Activated T-helper 1 cell treated with anti-CD3 and anti-CD28 coated beads, Interleukin-12 subunit alpha, Interleukin-12 subunit beta, Interleukin-2, Interleukin-4 antibody, amounts not matched to agents 30 ng/mL and 10 ng/mL and 1 ng/mL, durations not matched to agents 14 hours and 24 hours and 36 hours (primary cell): ENCODE results near the gene TM9SF4. TPM values are rescaled to one million over a fixed set of nuclear protein-coding genes. Genes with fewer than 3 reads are reported as not detected.

Experiments used
- DNase-seq: peaks from one replicate; pipeline ENCODE4 v3.0.0; 2021; ENCODE audit warnings: low spot score
- H3K27ac Mint-ChIP-seq: one replicate; pipeline ENCODE4 v1.8.0; 2021; ENCODE audit warnings: mild to moderate bottlenecking, mixed read lengths
- H3K27me3 Mint-ChIP-seq: one replicate; pipeline ENCODE4 v1.8.0; 2022; ENCODE audit warnings: mild to moderate bottlenecking, moderate library complexity, mixed read lengths; ENCODE audit not compliant: insufficient read depth
- H3K36me3 Mint-ChIP-seq: one replicate; pipeline ENCODE4 v1.8.0; 2021; ENCODE audit warnings: low read depth, mixed read lengths
- H3K4me1 Mint-ChIP-seq: one replicate; pipeline ENCODE4 v1.8.0; 2021; ENCODE audit warnings: low read depth, mixed read lengths
- H3K4me3 Mint-ChIP-seq: one replicate; pipeline ENCODE4 v1.8.0; 2021; ENCODE audit warnings: mild to moderate bottlenecking, moderate library complexity, mixed read lengths
- H3K9me3 Mint-ChIP-seq: one replicate; pipeline ENCODE4 v1.8.0; 2021; ENCODE audit warnings: mixed read lengths
- intact Hi-C: fragments of 100-400 bp; cut with micrococcal nuclease; formaldehyde crosslinking; loops from one replicate; pipeline ENCODE4 v1.15.1; 2024
- total RNA-seq: library from RNA; stranded (reverse); gene quantifications from 2 replicates; pipeline ENCODE4 v1.2.3, GENCODE V29; 2022

Gene TM9SF4
- total RNA-seq, 1 donor from 2014 or later, result 49.5 TPM

DNA sequence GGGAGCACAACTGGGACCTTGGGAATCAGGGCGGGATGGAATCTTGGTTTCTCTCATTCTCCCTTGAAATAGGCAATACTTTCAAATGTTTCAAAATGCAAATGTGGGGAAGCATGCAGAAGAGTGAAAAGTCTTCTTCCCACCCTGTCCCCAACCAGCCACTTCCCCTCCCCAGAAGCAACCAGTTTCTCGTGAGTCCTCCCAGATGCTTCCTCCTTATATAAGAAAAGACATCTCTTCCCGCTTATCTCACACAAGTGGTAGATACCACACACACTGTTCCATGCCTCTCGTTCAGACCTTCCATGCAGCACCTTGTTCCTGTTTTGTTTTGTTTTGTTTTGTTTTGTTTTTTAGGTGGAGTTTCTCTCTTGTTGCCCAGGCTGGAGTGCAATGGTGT, 32.3 kb upstream of the TM9SF4 start:
- Mint-ChIP-seq H3K36me3 (no peaks in the 10 kb centered on the region), H3K9me3 (no peaks in the 10 kb centered on the region), H3K27me3 (peaks cover 2% of the 10 kb centered on the region), H3K27ac (no peak overlapping the region), H3K4me1 (no peaks in the 10 kb centered on the region), H3K4me3 (no peak overlapping the region)
- intact Hi-C loops, result no loop called here
- no peak for DNase-seq

GRCh38 chr20:32078322-32078721, 31.2 kb upstream of the TM9SF4 start:
- intact Hi-C loops, result no loop called here
- Mint-ChIP-seq H3K27ac (no peak overlapping the region), H3K36me3 (no peaks in the 10 kb centered on the region), H3K27me3 (peaks cover 2% of the 10 kb centered on the region), H3K4me3 (no peak overlapping the region), H3K4me1 (no peaks in the 10 kb centered on the region), H3K9me3 (no peaks in the 10 kb centered on the region)
- DNase-seq, result no peak

- no peak overlapping the region for H3K4me3 Mint-ChIP-seq
- H3K4me1 Mint-ChIP-seq, result no peaks in the 10 kb centered on the region
- H3K36me3 Mint-ChIP-seq, result no peaks in the 10 kb centered on the region
Measured at GRCh38 chr20:32078791-32079190, 30.7 kb upstream of the TM9SF4 start.

GRCh38 chr20:32079655-32080109, 29.8 kb upstream of the TM9SF4 start:
- Mint-ChIP-seq H3K9me3 (no peaks in the 10 kb centered on the region), H3K27me3 (peaks cover 2% of the 10 kb centered on the region)

More at GRCh38 chr20:32078791-32079190, 30.7 kb upstream of the TM9SF4 start:
- intact Hi-C loops, result no loop called here
- no peak for DNase-seq
- Mint-ChIP-seq H3K27ac (no peak overlapping the region), H3K9me3 (no peaks in the 10 kb centered on the region), H3K27me3 (peaks cover 2% of the 10 kb centered on the region)

DNA sequence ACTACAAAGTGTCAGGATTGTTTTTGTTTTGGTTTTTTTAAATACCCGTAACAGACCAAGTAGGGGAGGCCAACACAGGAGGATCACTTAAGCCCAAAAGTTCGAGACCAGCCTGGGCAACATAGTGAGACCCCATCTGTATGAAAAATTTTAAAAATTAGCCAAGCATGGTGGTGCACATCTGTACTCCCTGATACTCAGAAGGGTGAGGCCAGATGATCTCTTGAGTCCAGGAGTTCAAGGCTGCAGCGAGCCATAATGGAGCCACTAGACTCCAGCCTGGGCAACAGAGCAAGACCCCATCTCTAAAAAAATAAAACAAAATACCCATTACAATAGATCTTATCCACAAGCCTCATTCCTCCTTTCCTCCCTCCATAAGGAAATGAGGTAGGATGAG, 28.7 kb upstream of the TM9SF4 start:
- Mint-ChIP-seq H3K4me3 (no peak overlapping the region), H3K9me3 (no peaks in the 10 kb centered on the region), H3K27ac (no peak overlapping the region), H3K27me3 (peaks cover 6% of the 10 kb centered on the region), H3K4me1 (no peaks in the 10 kb centered on the region), H3K36me3 (no peaks in the 10 kb centered on the region)
- intact Hi-C loops, result no loop called here
- DNase-seq, result no peak

More at GRCh38 chr20:32079655-32080109, 29.8 kb upstream of the TM9SF4 start:
- intact Hi-C loops, result no loop called here
- H3K36me3 Mint-ChIP-seq, result no peaks in the 10 kb centered on the region
- H3K27ac Mint-ChIP-seq, result no peak overlapping the region
- DNase-seq, result no peak
- H3K4me1 Mint-ChIP-seq, result no peaks in the 10 kb centered on the region
- H3K4me3 Mint-ChIP-seq, result no peak overlapping the region

DNA sequence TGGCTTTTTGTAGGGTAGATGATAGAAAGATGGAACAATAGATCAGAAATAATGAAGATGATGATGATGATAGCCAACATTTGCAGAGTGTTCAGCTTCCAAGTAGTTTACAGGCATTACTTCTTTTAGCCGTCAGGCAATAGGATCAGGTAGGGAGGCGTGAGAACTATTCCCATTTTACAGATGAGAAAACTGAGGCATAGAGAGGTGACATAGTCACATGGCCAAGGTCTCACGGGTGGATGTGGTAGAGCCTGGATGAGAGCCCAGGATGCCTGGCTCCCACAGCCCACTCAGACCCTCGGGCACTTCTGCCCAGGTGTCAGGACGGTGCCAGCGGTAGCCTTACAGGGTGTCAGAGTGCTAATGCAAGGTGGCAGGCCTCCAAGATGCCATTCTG, 26.0 kb upstream of the TM9SF4 start:
- H3K4me3 Mint-ChIP-seq, result no peak overlapping the region
- H3K27me3 Mint-ChIP-seq, result peaks cover 8% of the 10 kb centered on the region
- intact Hi-C loops, result no loop called here
- no peaks in the 10 kb centered on the region for H3K36me3 Mint-ChIP-seq
- no peak overlapping the region for H3K27ac Mint-ChIP-seq
- no peak for DNase-seq
- no peaks in the 10 kb centered on the region for H3K9me3 Mint-ChIP-seq
- H3K4me1 Mint-ChIP-seq, result peaks cover 4% of the 10 kb centered on the region

DNA sequence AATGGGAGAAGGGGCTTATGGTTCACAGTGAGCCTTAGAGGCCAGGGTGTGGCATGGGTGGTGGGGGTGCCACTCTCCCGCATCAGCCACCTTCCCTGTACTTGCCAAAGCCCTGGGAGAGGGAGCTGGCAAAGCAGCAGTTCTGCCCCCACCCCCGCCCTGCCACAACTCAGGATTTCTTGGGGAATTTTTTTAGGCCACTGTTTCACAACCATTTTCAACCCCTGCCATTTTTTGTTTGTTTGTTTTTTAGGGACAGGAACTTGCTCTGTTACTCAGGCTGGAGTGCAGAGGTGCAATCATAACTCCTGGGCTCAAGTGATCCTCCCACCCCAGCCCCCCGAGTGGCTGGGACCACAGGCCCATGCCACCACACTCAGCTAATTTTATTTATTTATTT, 22.4 kb upstream of the TM9SF4 start:
- H3K4me3 Mint-ChIP-seq, result no peak overlapping the region
- H3K4me1 Mint-ChIP-seq, result peaks cover 4% of the 10 kb centered on the region
- no peaks in the 10 kb centered on the region for H3K36me3 Mint-ChIP-seq
- no peak for DNase-seq
- peaks cover 8% of the 10 kb centered on the region for H3K27me3 Mint-ChIP-seq
- intact Hi-C loops, result no loop called here
- H3K9me3 Mint-ChIP-seq, result no peaks in the 10 kb centered on the region
- no peak overlapping the region for H3K27ac Mint-ChIP-seq

GRCh38 chr20:32088759-32089158, 20.8 kb upstream of the TM9SF4 start:
- Mint-ChIP-seq H3K9me3 (no peaks in the 10 kb centered on the region), H3K27me3 (peaks cover 15% of the 10 kb centered on the region)
- intact Hi-C loops, result no loop called here

GRCh38 chr20:32089637-32090362, 19.7 kb upstream of the TM9SF4 start:
- no peak overlapping the region for H3K27ac Mint-ChIP-seq
- no peaks in the 10 kb centered on the region for H3K9me3 Mint-ChIP-seq
- H3K27me3 Mint-ChIP-seq, result peaks cover 21% of the 10 kb centered on the region
- intact Hi-C loops, result no loop called here
- no peak overlapping the region for H3K4me3 Mint-ChIP-seq
- no peaks in the 10 kb centered on the region for H3K36me3 Mint-ChIP-seq
- DNase-seq, result no peak
- peaks cover 4% of the 10 kb centered on the region for H3K4me1 Mint-ChIP-seq

More at GRCh38 chr20:32088759-32089158, 20.8 kb upstream of the TM9SF4 start:
- Mint-ChIP-seq H3K4me3 (no peak overlapping the region), H3K4me1 (peaks cover 4% of the 10 kb centered on the region), H3K36me3 (no peaks in the 10 kb centered on the region), H3K27ac (no peak overlapping the region)
- DNase-seq, result no peak

DNA sequence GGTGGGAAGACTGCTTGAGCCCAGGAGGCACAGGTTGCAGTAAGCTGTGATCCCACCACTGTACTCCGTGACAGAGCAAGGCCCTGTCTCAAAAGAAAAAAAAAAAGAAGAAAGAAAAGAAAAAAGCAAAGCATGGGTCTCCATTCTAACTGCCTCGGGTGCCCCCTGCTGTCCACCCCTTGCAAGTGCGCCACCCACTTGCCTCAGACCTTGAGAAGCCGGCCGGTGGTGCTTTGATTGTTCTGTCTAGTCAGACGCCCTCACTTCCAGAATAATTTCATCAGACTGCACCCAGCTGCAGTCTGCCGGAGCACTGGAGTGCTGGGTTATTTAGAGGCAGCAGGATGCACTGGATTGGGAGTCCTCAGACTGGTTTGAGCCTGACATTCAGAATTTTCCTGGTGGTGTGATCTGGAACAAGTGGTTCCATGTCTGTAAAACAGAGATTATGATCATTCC, 17.6 kb upstream of the TM9SF4 start:
- peak; percentile 57 for DNase-seq
- intact Hi-C loops, result loop anchor here (1.0 kb wide), 3 partner anchors 61 to 270 kb away; no protein-coding TSS in a partner anchor
- Mint-ChIP-seq H3K27me3 (peaks cover 22% of the 10 kb centered on the region), H3K9me3 (no peaks in the 10 kb centered on the region), H3K4me3 (no peak overlapping the region), H3K36me3 (no peaks in the 10 kb centered on the region), H3K4me1 (no peaks in the 10 kb centered on the region), H3K27ac (no peak overlapping the region)

- H3K27me3 Mint-ChIP-seq, result peaks cover 23% of the 10 kb centered on the region
- H3K36me3 Mint-ChIP-seq, result no peaks in the 10 kb centered on the region
- no peaks in the 10 kb centered on the region for H3K4me1 Mint-ChIP-seq
- no peaks in the 10 kb centered on the region for H3K9me3 Mint-ChIP-seq
- H3K27ac Mint-ChIP-seq, result no peak overlapping the region
- intact Hi-C loops, result no loop called here
- no peak overlapping the region for H3K4me3 Mint-ChIP-seq
- no peak for DNase-seq
Measured at GRCh38 chr20:32098786-32099185, 10.7 kb upstream of the TM9SF4 start.

DNA sequence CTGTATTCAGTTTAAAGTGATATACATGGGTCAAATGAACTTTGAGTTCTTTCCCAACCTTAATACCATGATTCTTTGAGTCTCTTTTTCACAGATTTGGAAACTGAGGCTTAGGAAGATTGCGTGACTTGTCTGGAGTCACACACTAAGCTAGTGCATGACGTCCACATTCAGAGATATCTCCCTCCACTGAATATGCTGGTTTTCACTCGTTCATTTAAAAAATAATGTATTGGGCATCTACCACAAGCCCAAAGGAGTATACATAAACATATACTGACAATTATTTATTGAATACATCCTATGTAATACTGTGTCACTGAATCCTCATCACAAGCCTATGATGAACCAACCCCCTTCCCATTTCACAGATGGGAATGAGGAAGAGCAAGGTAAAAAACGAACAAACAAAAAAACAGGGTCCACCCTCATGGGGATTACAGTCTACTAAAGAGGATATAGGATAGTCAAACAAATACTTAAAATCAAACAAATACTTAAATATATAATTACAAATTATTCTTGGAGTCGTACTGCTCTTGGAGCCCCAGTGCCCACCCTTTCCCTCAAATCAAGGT, 611 bp upstream of the TM9SF4 start:
- Mint-ChIP-seq H3K27ac (no peak overlapping the region), H3K9me3 (no peaks in the 10 kb centered on the region), H3K27me3 (peaks cover 8% of the 10 kb centered on the region), H3K4me1 (peaks cover 32% of the 10 kb centered on the region), H3K4me3 (no peak overlapping the region), H3K36me3 (peaks cover 6% of the 10 kb centered on the region)
- intact Hi-C loops, result loop anchor here (1.0 to 5.0 kb wide), 5 partner anchors 98 to 249 kb away; partner anchors contain the start of genes ASXL1, PDRG1, PLAGL2 and POFUT1
- no peak for DNase-seq

GRCh38 chr20:32110173-32110704, 725 bp downstream of the TM9SF4 start:
- intact Hi-C loops, result no loop called here
- H3K27me3 Mint-ChIP-seq, result peaks cover 2% of the 10 kb centered on the region
- peaks cover 35% of the 10 kb centered on the region for H3K4me1 Mint-ChIP-seq
- H3K4me3 Mint-ChIP-seq, result peak overlapping the region; percentile 92
- peaks cover 8% of the 10 kb centered on the region for H3K36me3 Mint-ChIP-seq
- no peak for DNase-seq
- H3K9me3 Mint-ChIP-seq, result no peaks in the 10 kb centered on the region
- peak overlapping the region; percentile 99 for H3K27ac Mint-ChIP-seq
